PC-3 (cell line): ENCODE data around the gene CTNNA3.

Experiments used
- EZH2 ChIP-seq: fragments of 300-600 bp; sonication (generic); IDR thresholded peaks from one replicate; pipeline ENCODE4 v1.6.1; 2017; ENCODE audit warnings: antibody characterized with exemption, mild to moderate bottlenecking, low read length; ENCODE audit not compliant: unreplicated experiment
- EZH2phosphoT487 ChIP-seq: fragments of 300-600 bp; sonication (generic); IDR thresholded peaks from 2 replicates; pipeline ENCODE4 v1.6.1; 2018; ENCODE audit warnings: mild to moderate bottlenecking, antibody characterized with exemption, low read length, borderline replicate concordance
- TF ChIP-seq, protein P1 (sequence below): fragments of 300-600 bp; sonication (generic); conservative IDR thresholded peaks from 2 replicates; pipeline ENCODE4 v1.5.1; 2017; ENCODE audit warnings: antibody characterized with exemption, low read depth, mild to moderate bottlenecking, low read length

DNA sequence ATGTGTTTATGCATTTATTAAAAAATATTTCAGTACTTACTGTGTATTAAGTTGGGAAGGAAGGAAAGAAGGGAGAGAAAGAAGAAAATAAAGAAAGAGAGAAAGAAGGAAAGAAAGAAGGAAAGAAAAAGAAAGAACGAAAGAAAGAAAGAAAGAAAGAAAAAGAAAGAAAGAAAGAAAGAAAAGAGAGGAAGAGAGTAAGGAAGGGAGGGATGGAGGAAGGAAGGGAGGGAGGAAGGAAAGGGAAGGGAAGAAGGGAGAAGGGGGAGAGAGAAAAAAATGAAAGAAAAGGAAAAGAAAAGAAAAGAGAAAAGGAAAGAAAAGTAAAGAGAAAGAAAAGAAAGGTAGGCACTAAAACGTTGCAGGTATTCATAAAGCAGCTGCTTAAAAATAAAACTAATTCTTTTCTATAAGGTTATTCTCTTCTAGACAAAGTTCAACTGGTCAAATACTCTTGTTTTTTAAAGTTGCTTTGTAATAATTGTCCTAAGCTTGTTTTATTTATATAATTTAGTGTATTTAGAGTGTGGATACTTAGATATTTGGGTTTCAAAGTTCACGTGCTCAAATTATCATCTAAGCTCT is 1473.4 kb downstream of the CTNNA3 start:
- TF ChIP-seq, protein P1, sequence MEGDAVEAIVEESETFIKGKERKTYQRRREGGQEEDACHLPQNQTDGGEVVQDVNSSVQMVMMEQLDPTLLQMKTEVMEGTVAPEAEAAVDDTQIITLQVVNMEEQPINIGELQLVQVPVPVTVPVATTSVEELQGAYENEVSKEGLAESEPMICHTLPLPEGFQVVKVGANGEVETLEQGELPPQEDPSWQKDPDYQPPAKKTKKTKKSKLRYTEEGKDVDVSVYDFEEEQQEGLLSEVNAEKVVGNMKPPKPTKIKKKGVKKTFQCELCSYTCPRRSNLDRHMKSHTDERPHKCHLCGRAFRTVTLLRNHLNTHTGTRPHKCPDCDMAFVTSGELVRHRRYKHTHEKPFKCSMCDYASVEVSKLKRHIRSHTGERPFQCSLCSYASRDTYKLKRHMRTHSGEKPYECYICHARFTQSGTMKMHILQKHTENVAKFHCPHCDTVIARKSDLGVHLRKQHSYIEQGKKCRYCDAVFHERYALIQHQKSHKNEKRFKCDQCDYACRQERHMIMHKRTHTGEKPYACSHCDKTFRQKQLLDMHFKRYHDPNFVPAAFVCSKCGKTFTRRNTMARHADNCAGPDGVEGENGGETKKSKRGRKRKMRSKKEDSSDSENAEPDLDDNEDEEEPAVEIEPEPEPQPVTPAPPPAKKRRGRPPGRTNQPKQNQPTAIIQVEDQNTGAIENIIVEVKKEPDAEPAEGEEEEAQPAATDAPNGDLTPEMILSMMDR: no peak
- TF ChIP-seq EZH2phosphoT487 (no peak), EZH2 (no peak)
